Measurements from ENCODE around the gene MIER1.
"Not testable (repeated sequence)": the region's sequence is repeated elsewhere in the genome, so short reads cannot be mapped to it uniquely, and the experiment has no call there.

DNA sequence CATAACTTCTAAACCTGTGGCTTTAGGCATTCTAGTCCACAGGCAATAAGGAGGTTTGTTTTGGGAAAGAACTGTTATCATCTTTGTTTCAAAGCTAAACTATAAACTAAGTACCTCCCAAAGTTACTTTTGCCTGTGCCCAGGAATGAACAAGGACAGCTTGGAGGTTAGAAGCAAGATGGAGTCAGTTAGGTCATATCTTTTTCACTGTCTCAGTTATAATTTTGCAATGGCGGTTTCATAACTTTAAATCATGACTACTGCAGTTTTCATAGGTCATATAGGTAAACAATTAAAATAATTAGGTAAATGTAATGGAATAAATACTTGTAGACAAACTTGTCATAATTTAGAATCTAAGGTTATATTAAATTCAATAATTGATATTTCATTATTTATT lies 9.6 kb upstream of the MIER1 start:
- TF ChIP-seq POLR2A, POLR2AphosphoS5 (IDR thresholded peaks at IDR 0.05): not testable (repeated sequence)
- TF ChIP-seq, protein P1, sequence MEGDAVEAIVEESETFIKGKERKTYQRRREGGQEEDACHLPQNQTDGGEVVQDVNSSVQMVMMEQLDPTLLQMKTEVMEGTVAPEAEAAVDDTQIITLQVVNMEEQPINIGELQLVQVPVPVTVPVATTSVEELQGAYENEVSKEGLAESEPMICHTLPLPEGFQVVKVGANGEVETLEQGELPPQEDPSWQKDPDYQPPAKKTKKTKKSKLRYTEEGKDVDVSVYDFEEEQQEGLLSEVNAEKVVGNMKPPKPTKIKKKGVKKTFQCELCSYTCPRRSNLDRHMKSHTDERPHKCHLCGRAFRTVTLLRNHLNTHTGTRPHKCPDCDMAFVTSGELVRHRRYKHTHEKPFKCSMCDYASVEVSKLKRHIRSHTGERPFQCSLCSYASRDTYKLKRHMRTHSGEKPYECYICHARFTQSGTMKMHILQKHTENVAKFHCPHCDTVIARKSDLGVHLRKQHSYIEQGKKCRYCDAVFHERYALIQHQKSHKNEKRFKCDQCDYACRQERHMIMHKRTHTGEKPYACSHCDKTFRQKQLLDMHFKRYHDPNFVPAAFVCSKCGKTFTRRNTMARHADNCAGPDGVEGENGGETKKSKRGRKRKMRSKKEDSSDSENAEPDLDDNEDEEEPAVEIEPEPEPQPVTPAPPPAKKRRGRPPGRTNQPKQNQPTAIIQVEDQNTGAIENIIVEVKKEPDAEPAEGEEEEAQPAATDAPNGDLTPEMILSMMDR (IDR thresholded peaks at IDR 0.05) = not testable (repeated sequence)

All from upper lobe of left lung (tissue), 4 donors.